ENCODE data around the gene HOXC5.

HOXC5 gene

GRCh38 chr12:54049108-54049507 lies 16.3 kb downstream of the HOXC5 start:
- no peak for DNase-seq

GRCh38 chr12:54050482-54050810 lies 17.6 kb downstream of the HOXC5 start:
- DNase-seq, result no peak

- DNase-seq, result no peak
Observed at GRCh38 chr12:54051026-54051842, 18.4 kb downstream of the HOXC5 start.

- DNase-seq, result no peak
Observed at GRCh38 chr12:54051874-54052437, 19.1 kb downstream of the HOXC5 start.

GRCh38 chr12:54052438-54053002 lies 19.7 kb downstream of the HOXC5 start:
- DNase-seq, result no peak

- DNase-seq, result peak in 1 of 2 donors; percentile 6
Observed at GRCh38 chr12:54053003-54053750, 20.3 kb downstream of the HOXC5 start.

- DNase-seq, result no peak
Observed at GRCh38 chr12:54053751-54054741, 21.2 kb downstream of the HOXC5 start, which contains the start of gene HOXC4. HOXC4 (plus strand) TSS chr12:54053835; CDS start chr12:54053923, 88 bp downstream.

- no peak for DNase-seq
Observed at GRCh38 chr12:54054742-54055194, 21.9 kb downstream of the HOXC5 start.

- DNase-seq, result no peak
Observed at GRCh38 chr12:54055552-54055951, 22.7 kb downstream of the HOXC5 start.

GRCh38 chr12:54056110-54056509 lies 23.3 kb downstream of the HOXC5 start:
- DNase-seq, result no peak

- DNase-seq, result no peak
Observed at GRCh38 chr12:54058128-54058768, 25.4 kb downstream of the HOXC5 start.

GRCh38 chr12:54059668-54060067 lies 26.8 kb downstream of the HOXC5 start:
- no peak for DNase-seq

GRCh38 chr12:54060174-54060974 lies 27.5 kb downstream of the HOXC5 start:
- DNase-seq, result no peak

- no peak for DNase-seq
Observed at GRCh38 chr12:54060975-54061778, 28.3 kb downstream of the HOXC5 start.

GRCh38 chr12:54065677-54066076 lies 32.8 kb downstream of the HOXC5 start:
- no peak for DNase-seq

- no peak for DNase-seq
Observed at GRCh38 chr12:54066408-54066807, 33.6 kb downstream of the HOXC5 start.

- no peak for DNase-seq
Observed at GRCh38 chr12:54068418-54069070, 35.7 kb downstream of the HOXC5 start.

GRCh38 chr12:54071942-54072341 lies 39.1 kb downstream of the HOXC5 start:
- no peak for DNase-seq

- no peak for DNase-seq
Observed at GRCh38 chr12:54074308-54074707, 41.5 kb downstream of the HOXC5 start.

Measured in hippocampal formation (tissue), 2 donors.